Measurements from ENCODE around the gene PCID2.
"Not testable (repeated sequence)": the region's sequence is repeated elsewhere in the genome, so short reads cannot be mapped to it uniquely, and the experiment has no call there.

PCID2 gene

DNA sequence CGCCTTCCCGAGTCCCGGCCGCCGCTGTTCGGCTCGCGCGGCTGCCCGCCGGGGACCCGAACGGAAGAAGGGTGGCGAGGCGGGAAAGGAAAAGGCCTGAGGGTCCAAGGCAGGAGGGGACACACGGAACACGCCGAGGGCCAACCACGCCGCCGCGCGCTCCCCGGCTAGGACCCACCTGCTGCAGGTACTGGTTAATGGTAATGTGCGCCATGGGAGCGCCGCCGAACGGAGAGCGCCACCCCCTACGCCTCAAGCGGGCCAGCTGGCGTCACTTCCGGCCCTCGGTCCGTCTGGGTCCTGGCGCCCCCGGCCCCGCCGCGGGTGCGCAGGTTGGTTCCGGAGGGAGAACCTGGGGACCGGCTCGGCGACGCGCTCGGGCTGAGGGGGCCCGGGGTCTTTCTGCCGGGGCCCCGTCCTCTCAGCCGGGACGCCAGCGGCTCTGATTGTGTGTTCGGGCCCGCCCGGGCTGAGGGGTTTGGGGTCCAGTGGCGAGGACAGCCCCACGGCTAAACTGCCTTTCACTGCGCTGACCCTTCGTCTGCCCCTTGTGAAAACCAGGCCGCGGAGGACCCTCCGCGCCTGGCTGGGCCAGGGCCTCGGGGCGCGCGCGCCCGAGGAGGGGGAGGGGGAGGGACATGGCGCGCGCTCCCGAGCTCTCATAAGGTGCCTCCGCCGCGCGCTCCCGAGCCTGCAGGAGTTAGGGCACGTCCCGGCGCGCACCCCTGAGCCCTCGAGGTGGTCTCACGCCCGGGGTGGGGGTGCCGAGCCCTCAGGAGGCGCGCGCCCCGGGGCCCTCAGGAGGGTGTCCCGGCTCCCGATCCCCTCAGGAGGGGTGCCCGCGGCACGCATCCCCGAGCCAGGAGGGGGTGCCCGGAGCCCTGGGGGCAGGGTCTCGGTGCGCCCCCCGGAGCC is at the start of gene PCID2:
Gene PCID2 (minus strand): TSS at position 249 of the 915 bp plus-strand sequence. CDS start 35 bp downstream, at position 214.
- DNase-seq, result peak; percentile 83

DNA sequence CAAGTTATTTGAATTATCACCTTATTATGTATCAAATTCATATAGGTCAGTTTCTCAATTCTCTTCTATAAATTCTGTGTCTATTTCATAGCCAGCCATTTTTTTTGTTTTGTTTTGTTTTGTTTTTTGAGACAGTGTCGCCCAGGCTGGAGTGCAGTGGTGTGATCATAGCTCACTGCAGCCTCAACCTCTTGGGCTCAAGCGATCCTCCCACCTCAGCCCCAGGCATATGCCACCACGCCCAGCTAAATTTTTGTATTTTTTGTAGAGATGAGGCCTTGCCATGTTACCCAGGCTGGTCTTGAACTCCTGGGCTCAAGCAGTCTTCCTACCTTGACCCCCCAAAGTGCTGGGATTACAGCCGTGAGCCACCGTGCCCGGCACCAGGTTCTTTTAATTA is 49.4 kb upstream of the PCID2 start:
- not testable (repeated sequence) for DNase-seq

DNA sequence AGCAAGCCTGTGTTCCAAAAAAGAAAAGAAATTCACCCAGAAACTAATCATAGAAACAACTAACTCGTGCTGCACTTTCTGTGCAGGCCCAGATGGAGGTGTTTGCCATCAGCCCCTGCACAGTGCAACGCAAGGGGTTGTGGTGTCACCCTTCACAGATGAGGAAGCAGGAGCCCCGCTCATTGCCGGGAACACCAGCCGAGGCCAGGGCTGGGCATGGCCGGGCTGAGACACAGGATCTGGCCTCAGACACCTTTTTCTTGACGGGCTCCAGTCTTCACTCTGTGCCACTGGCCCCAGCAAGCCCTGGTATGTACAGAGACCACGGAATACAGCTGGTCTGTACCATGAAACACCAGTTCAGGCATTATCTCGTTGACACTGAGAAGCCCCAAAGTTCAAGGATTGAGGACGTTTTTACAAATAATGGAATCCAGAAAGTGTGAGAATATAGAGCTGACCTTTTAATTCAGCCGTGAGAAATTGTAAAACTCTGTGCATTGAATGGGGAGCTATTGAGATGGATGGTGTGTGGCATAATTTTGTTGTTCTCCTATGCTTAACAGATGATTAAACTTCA is 44.1 kb upstream of the PCID2 start:
- no peak for DNase-seq

DNA sequence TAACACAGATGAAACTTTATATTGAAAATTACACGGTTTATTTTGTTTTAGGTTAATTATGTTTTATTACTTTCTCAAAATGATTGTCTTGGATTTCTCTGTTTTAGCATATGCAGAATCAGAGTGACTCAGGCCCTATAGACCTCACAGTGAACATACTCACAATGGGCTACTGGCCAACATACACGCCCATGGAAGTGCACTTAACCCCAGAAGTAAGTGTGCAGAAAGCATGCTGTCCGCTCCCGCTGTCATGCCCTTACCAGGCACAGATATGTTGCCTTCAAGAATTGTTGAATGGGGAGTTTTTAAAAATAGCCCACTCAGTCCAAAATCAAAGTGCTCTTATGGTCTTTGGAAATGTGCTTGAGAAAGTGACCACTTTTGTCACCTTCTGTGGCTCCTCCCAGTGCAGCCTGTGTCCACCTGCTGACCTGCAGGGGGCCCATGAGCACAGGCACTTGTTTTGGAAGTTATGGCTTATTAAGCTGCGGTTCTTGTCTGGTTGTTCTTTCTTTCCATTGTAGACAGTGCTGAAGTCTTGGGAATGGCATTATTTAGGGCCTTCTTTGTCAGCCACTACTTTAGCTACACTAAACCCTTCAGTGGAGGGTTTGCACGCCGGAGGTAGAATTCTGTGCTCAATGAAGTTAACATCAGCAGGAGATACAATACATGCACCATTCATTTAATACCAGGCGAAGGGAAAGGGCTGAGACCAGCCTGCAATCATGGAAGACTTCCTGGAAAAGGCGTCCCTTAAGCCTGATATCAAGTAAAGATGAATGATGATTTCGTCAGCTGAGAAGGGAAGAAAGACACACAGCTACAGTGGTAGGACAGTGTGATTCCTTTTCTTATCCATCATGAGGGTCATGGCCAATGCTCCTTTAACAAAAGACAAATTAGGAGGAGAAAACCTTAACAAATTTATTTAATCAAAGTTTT is 37.7 kb upstream of the PCID2 start:
- DNase-seq, result peak; percentile 0

DNA sequence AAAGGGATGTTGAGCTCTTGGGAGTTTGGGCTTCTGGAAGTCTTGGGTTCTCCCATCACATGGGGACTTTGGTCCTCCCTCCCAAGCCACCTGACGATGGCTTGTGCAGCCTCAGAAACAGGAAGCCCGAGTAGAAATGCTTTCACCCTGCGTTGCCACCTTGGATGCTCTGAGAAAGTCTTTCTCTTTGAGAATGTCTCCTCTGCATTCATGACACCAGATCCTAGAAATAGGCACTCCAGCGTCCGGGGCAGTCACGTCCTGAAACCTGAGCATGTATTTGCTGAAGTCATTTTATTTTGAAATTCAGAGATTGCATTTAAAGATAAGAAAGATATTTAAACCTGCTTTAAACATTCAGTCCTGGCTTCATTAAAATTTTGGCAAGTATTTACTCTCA is 35.4 kb upstream of the PCID2 start:
- no peak for DNase-seq

DNA sequence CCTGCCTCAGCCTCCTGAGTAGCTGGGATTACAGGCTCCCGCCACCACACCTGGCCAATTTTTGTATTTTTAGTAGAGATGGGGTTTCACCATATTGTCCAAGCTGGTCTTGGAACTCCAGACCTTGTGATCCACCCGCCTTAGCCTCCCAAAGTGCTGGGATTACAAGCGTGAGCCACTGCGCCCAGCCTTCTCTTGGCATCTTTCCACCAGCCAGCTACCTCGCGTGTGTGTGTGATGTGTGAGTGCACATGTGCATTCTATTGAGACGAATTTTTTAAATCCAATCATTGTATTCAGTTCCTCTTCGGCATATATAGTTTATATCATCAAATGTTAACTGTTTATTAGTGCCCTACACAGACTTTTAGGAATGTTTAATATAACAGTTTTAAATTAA is 33.2 kb upstream of the PCID2 start:
- not testable (repeated sequence) for DNase-seq

DNA sequence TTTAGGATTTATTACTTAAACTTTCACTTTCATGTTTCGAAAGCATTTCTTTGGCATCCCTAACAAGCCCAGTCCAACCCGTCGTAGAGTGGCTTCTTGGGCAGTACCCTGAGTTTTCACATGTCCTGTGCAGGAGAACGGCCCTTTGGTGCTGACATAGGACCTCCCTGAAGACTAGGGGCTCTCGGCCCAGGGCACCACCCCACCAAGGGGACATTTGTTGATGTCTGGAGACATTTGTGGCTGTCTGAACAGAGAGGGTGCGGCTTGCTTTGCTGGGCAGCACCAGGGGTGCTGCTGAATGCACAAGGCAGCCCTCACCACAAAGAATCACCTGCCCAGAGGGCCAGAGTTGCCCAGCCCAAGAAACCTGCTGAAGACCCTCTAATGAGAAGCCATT is 31.5 kb upstream of the PCID2 start:
- DNase-seq, result no peak

DNA sequence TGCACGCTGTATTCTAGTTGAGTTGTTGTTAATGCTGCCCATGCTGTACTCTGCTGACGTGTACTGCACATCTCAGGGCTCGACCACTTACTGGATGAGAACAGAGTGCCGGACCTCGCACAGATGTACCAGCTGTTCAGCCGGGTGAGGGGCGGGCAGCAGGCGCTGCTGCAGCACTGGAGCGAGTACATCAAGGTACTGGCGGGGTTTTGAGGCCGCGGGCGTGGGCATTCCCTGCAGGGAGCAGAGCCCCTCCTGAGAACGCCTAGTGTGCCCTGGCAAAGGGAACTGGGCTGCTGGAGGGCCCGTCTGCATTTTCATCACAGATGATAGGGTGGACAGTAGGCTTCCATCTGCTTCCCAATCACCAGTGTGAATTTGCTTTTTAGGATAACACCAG is 30.9 kb upstream of the PCID2 start:
- no peak for DNase-seq

DNA sequence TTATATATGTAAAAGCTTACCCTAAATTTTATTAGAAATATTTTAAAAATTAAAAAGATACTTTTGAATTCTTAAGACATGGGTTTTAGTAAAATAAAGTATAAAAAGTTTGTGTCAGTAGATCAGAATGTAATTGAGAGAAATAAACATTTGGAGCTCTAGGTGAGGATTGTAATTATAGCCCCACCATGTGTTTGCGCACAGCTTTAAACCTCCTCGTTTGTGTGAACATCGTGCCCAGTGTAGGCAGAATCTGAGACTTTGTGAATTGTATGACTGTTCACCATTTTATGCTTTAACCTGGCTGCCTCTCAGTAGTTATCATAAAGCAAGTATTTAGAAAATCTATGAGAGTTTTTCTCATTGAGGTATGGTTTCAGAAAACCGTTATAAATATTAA is 30.1 kb upstream of the PCID2 start:
- DNase-seq, result no peak

DNA sequence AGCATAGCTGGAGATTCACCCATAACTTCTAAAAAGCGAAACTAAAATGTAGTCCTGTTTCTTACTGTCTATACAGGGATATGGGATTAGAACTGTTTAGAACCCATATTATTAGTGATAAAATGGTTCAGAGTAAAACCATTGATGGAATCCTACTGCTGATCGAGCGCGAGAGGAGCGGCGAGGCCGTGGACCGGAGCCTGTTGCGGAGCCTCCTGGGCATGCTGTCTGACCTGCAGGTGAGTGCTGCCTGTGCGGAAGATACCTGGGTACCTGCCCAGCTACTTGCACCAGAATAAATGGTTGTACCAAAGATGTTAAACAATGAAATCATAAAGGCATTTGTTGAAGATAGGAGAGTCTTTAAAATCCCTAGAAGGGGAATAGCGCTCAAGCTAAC is 24.6 kb upstream of the PCID2 start:
- DNase-seq, result no peak

DNA sequence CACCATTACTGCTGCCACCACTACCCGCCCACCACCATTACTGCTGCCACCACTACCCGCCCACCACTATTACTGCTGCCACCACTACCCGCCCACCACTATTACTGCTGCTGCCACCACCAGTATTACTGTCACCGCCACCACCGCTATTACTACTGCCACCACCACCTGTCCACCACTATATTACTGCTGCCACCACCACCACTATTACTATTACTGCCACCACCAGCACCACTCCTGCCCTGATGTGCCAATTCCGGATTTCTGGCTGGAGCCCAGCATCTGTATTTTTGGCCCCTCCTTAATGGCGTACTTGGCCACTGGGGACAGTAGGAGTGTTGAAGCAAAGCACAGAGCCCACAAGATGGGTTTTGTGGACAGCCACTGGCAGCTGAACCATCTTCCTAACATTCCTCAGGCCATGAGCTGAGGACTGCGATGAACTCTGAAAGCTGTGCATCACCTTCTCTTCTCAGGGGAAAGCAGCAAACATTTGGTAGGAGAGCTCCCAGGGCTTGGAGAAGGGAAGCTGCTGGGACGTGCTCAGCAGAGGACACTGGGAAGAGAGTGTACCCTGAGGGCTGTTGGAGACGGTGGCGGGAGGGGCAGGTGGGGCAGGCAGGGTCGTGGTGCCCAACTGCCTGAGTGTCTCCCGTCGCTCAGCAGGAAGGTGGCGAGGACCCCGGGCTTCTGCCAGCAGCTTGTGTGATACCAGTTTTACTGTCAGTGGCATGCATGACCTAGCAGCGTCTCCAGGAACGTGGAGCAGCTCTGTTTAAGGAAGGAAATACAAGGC is 23.9 kb upstream of the PCID2 start:
- DNase-seq, result no peak

DNA sequence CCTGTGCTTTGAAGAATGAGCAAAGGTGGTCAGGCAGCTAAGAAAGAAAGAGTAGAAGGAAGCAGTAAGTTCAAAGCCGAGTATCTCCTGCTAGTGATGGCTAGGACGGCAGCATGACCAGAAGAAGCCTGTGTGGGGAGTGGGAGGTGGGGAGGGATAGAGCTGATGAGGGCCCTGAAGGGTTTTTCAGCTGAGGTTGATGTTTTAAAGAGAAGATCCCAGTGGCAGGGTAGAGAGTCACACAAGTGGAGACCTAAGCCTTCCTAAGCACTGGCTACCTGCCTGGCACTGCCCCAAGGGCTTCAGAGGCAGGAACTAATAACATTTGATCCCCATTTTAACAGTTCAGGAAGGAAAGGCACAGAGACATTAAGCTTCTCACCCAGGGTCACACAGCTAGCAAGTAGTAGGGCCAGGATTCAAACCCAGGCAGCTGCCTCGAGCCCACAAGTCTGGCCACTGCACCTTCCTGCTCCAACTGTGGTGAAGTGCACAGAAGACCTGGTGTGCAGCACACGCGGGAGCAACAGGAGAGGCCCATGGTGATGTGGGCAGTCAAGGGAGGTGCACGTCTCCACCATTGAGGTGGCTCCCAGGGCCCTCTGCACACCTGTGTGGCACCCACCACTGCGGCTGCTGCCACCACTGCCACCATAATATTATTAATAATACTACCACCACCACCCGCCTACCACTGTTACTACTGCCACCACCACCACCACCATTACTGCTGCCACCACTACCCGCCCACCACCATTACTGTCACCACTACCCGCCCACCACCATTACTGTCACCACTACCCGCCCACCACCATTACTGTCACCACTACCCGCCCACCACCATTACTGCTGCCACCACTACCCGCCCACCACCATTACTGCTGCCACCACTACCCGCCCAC is 23.1 kb upstream of the PCID2 start:
- no peak for DNase-seq

DNA sequence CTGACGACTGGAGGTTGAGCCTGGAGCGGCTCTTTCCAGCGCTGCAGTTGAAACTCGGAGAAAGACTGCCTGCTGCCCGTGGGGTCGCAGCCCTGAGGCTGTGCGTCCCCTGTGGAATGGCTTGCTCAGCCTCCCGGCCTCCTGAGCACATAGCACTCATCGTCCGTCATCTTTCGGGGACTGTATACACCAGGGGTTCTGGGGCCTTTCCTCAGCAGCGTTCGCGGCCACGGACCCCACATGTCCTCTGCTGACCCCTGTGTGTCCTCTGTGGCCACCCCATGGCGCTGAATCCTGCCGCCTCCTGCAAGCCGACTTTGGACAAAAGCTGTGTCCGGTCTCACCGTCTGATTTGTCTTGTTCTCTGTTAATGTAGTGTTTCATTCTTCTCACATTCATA is 21.3 kb upstream of the PCID2 start:
- DNase-seq, result no peak

DNA sequence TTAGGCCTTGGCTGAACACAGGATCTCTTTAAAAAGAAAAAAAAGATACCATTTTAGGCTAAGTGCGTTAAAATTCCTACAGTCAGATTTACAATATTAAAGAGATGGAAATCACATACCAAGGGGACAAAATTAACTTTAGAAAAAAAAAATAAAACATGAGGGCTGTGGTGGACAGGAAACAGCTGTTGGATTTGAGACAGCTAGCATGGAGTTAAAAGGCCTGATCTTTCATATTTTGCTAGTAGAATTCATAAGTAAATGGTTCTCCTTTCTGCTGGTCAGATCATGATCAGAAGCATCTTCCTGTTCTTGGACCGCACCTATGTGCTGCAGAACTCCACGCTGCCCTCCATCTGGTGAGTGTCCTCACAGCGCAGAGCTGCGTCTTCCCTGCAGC is 20.7 kb upstream of the PCID2 start:
- no peak for DNase-seq

DNA sequence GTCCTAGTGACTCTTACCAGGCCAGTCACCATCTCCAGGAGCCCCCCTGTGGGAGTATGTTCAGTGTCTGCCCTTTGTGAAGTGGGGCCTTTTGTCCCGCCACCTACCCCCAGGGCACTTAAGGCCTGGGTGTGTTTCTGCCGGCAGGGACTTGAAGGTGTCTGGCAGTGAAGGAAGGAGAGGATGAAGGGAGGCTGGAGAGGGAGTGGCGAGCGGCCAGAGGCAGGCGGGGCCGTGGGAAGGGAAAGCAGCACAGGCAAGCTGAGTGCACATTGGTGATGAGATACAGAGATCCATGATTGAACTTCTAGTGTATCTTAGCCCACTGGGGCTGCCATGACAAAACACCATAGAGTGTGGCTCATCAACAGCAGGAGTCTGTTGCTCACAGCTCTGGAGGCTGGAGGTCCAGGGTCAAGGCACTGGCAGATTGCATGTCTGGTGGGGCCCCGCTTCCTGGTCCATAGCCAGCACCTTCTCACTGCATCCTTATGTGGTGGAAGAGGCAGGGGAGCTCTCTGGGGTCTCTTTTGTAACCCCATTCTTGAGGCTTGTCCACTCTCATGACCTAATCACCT is 18.5 kb upstream of the PCID2 start:
- no peak for DNase-seq

DNA sequence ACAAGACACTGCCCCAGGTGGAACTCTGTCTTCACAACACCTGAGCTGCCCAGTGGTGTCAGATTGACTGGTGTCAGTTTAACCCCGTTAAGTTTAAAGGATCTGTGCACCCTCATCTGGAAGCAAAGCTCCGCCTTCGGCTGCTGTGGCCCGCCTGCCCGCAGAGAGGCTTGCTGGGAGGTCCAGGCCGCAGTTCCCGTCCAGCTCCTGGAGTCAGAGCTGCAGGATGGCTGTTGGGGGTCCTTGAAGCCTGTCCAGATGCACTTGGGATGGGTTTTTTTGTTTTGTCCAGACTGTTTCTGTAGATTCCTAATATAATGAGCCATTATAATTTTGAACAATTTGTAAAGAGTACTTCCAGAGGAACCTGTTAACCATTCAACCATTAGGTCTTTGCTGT is 17.0 kb upstream of the PCID2 start:
- no peak for DNase-seq

DNA sequence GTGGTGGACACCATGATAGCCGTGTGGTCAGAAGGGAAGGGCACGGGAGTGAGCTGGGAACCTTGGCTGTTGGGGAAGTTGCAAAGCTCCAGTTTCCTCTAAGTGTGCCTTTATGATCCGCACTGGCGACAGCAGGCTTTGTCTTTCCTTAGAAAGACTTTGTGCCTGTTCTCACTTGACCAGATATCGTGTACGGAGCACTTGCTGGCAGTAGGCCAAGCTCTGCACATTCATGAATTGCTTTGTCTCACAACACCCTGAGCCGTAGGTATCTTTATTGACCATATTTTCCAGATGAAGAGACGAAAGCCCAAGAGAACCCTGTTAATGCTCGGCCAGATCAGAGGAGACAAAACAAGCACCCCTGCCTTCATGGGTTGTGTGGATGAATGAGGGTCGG is 16.0 kb upstream of the PCID2 start:
- DNase-seq, result no peak

DNA sequence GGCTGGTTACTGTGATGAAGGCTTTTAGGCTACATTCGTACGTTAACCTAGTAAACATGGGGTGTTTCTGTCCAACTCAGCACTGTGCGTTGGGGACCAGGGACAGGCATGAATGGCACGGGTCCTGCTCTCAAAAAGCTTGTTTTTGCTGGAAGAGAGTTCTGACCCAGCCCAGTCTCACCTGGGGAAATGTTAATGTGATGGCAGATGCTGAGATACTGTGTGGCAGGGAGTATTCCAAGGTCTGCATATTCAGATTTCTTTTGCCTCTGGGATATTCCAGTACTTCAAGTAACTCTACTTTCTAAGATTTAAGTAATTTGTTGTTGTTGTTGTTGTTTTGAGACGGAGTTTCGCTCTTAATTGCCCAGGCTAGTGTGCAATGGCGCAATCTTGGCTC is 14.6 kb upstream of the PCID2 start:
- no peak for DNase-seq

DNA sequence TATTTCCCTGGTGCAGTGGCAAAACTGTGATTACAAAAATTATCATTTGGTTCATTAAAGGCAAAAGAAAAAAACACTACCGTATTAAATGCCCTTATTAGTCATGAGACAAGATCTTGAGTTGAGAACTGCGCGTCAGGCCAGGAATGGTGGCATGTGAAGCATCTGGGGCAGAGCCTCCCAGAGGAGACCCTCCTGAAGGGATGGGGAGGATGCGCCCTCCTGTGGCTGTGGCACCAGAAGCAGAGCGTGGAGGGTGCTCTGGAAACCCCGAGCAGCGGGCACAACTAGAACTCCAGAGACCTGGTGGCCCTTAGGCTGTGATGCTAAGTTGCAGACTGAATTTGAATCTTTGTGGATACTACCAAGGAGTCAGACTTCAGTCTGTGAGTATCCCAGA is 12.4 kb upstream of the PCID2 start:
- DNase-seq, result no peak

DNA sequence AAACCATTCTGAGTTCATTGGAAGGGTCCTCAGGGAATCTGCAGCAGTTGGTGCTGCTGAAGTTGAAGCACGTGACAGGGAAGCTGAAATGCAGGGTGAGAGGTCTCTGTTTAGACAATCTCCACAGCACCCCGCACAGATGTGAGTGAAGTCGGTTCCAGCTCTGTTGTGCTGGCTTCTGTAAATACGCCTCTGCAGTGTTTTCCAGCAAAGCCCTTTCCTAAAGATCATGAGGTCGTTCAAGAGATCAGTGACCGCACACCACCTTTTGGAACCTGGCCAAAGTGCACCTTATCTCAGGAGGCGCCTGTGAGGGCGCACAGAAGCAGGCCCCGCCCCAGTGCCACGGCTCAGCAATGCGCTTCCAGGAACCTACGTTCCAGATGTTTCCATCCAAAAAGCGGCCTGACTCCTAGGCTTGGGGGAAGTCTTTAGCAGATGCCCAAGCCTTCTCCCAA is 11.7 kb upstream of the PCID2 start:
- DNase-seq, result no peak
